Measurements from ENCODE around the gene ZNF823. TPM values are rescaled to one million over a fixed set of nuclear protein-coding genes. Genes with fewer than 3 reads are reported as not detected.
A peak's percentile ranks its signal among the peaks of the same experiment; 100 is the strongest.

Gene ZNF823
- total and polyA plus RNA-seq, 2 of the 13 experiments (the other 11 are each of a cell fraction or from before 2014, with no cell fraction given) = 5.7 to 11.7 TPM

DNA sequence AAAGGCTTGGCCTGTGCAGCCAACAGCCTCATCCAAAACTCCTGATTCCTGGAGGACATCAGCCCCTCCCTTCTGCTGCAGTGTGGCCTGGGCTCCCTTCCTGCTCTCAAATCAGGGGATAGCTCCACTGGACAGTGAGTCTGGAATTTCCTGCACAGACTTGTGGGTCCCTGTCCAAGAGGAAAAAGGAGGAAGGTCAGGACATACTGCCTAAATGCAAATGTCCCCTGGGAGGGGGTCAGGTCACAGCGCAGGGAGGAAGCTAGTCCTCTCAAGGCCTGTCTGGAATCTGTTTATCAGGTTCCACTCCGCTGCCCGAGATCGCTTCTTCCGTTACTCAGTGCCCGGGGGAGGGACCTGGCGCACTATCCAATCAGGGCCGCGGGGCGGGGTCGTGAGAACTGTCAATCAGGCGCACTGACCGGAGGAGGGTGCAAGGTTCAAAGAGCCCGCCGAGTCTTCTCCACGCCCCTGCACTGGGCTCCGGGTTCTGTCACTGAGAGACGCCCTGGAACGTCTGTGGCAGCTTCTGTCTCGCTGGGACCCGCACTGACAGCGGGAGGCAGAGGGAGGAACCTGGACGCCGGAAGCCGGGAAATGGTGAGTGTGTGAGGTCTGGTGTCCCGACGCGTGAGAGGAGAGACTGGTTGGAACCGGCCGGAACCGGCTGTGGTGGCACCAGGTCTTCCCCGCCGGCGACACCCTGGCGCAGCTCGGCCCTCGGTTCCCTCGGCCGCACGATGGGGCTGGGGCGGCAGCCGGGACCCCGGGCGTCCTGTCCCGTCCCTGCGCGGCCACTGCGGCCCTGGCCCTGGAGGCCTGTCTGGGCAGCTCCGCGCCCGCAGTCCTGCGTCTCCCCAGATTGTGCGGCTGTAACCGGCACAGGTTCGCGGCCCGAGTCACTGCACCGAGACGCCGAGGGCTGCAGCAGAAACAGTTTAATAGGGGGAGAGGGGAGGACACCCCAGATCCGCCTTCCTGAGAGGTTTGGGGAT lies 28.1 kb upstream of the ZNF823 start, which contains the start of gene ZNF441 (continued):
- no peak for TF ChIP-seq ARNT (IDR thresholded peaks at IDR 0.05)
- no peak for TF ChIP-seq TCF12 (IDR thresholded peaks at IDR 0.05)
- TF ChIP-seq TCF12 (CRISPR knock-in tag; IDR thresholded peaks at IDR 0.05) = 0 out of 2 replicates have a peak, but pooled peaks have one; percentile 63
- no peak; the same call in 1 of the 2 replicates for TF ChIP-seq MTERF4 (CRISPR knock-in tag; IDR thresholded peaks at IDR 0.05)
- no peak for TF ChIP-seq ZNF570 (CRISPR knock-in tag; IDR thresholded peaks at IDR 0.05; ENCODE audit: borderline replicate concordance)
- 0 out of 2 replicates have a peak, but pooled peaks have one; percentile 35 for TF ChIP-seq ZNF331 (CRISPR knock-in tag; IDR thresholded peaks at IDR 0.05)
- peak; percentile 69 for TF ChIP-seq SALL1 (CRISPR knock-in tag; IDR thresholded peaks at IDR 0.05)
- TF ChIP-seq ATF1 (CRISPR knock-in tag; IDR thresholded peaks at IDR 0.05) = no peak
- TF ChIP-seq GATA4 (IDR thresholded peaks at IDR 0.05; ENCODE audit: borderline replicate concordance, low read depth) = peak; percentile 82; the same call in 1 of the 2 replicates
- TF ChIP-seq YEATS2 (CRISPR knock-in tag; IDR thresholded peaks at IDR 0.05; ENCODE audit: borderline replicate concordance) = peak; percentile 27; the same call in 1 of the 2 replicates
- no peak for TF ChIP-seq ZFP36L2 (CRISPR knock-in tag; IDR thresholded peaks at IDR 0.05)
- TF ChIP-seq MED8 (CRISPR knock-in tag; IDR thresholded peaks at IDR 0.05; ENCODE audit: insufficient replicate concordance) = no peak
- TF ChIP-seq, protein P1, sequence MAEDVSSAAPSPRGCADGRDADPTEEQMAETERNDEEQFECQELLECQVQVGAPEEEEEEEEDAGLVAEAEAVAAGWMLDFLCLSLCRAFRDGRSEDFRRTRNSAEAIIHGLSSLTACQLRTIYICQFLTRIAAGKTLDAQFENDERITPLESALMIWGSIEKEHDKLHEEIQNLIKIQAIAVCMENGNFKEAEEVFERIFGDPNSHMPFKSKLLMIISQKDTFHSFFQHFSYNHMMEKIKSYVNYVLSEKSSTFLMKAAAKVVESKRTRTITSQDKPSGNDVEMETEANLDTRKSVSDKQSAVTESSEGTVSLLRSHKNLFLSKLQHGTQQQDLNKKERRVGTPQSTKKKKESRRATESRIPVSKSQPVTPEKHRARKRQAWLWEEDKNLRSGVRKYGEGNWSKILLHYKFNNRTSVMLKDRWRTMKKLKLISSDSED (CRISPR knock-in tag; IDR thresholded peaks at IDR 0.05) = no peak
- TF ChIP-seq GTF3A (CRISPR knock-in tag; conservative IDR thresholded peaks at IDR 0.05) = no peak
- peak; percentile 59; the same call in 1 of the 2 replicates for TF ChIP-seq ZMYM3 (CRISPR knock-in tag; IDR thresholded peaks at IDR 0.05)
- TF ChIP-seq, protein P2, sequence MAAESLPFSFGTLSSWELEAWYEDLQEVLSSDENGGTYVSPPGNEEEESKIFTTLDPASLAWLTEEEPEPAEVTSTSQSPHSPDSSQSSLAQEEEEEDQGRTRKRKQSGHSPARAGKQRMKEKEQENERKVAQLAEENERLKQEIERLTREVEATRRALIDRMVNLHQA (CRISPR knock-in tag; IDR thresholded peaks at IDR 0.05) = no peak
- TF ChIP-seq, protein P3, sequence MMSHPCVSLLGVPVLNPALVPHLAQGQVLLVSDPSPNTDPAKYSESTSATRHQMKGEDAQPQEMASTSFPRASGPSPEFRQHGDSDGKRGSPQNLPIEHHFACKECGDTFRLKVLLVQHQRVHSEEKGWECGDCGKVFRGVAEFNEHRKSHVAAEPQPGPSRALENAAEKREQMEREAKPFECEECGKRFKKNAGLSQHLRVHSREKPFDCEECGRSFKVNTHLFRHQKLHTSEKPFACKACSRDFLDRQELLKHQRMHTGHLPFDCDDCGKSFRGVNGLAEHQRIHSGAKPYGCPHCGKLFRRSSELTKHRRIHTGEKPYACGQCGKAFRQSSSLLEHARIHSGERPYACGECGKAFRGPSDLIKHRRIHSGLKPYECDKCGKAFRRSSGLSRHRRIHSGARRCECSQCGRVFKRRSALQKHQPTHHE (CRISPR knock-in tag; IDR thresholded peaks at IDR 0.05; ENCODE audit: borderline replicate concordance) = peak; percentile 32; the same call in 1 of the 2 replicates
- peak; percentile 63; the same call in 1 of the 2 replicates for TF ChIP-seq ZNF556 (CRISPR knock-in tag; IDR thresholded peaks at IDR 0.05; ENCODE audit: borderline replicate concordance)
- TF ChIP-seq REPIN1 (CRISPR knock-in tag; IDR thresholded peaks at IDR 0.05; ENCODE audit: borderline replicate concordance, low read depth) = no peak; the same call in 1 of the 2 replicates
- no peak for TF ChIP-seq CHD4 (IDR thresholded peaks at IDR 0.05; ENCODE audit: borderline replicate concordance, low read length)
- no peak; the same call in 1 of the 2 replicates for TF ChIP-seq ZBTB10 (CRISPR knock-in tag; IDR thresholded peaks at IDR 0.05; ENCODE audit: borderline replicate concordance)
- peak; percentile 28; the same call in 1 of the 2 replicates for TF ChIP-seq ZNF607 (CRISPR knock-in tag; IDR thresholded peaks at IDR 0.05; ENCODE audit: borderline replicate concordance)
